Mesendoderm (in vitro differentiated cells): ENCODE results near the gene TSSK2.

Experiments used
- DNase-seq: peaks from one replicate; pipeline ENCODE4 v3.0.0; 2013
- H2AK5ac ChIP-seq: 2 replicates; pipeline ENCODE4 v1.6.1; 2013; ENCODE audit warnings: low read length, inconsistent platforms
- H2BK120ac ChIP-seq: 2 replicates; pipeline ENCODE4 v1.6.1; 2013; ENCODE audit warnings: low read depth, mild to moderate bottlenecking, low read length, moderate library complexity, mixed read lengths
- H2BK15ac ChIP-seq: replicated peaks from 2 replicates; pipeline ENCODE4 v1.6.1; 2013; ENCODE audit warnings: low read depth, mild to moderate bottlenecking, moderate library complexity
- H2BK5ac ChIP-seq: 2 replicates; pipeline ENCODE4 v1.6.1; 2013; ENCODE audit warnings: low read length, inconsistent platforms
- H3K18ac ChIP-seq: 2 replicates; pipeline ENCODE4 v1.6.1; 2013; ENCODE audit warnings: mild to moderate bottlenecking, low read length, mixed read lengths
- H3K23ac ChIP-seq: one replicate; pipeline ENCODE4 v1.6.1; 2013; ENCODE audit warnings: low read length
- H3K27ac ChIP-seq: 2 replicates; pipeline ENCODE4 v1.5.1; 2013; ENCODE audit warnings: low read depth, mild to moderate bottlenecking, inconsistent platforms, low read length, moderate library complexity
- H3K27me3 ChIP-seq: 2 replicates; pipeline ENCODE4 v1.6.1; 2013; ENCODE audit warnings: low read length, control low read depth, mild to moderate bottlenecking, inconsistent platforms; ENCODE audit not compliant: insufficient read depth, poor library complexity
- H3K36me3 ChIP-seq: 2 replicates; pipeline ENCODE4 v1.6.1; 2013; ENCODE audit warnings: low read length, inconsistent platforms; ENCODE audit not compliant: control insufficient read depth, insufficient read depth
- H3K4ac ChIP-seq: one replicate; pipeline ENCODE4 v1.6.1; 2013; ENCODE audit warnings: low read depth, mild to moderate bottlenecking, low read length, moderate library complexity
- H3K4me1 ChIP-seq: 2 replicates; pipeline ENCODE4 v1.6.1; 2013; ENCODE audit warnings: low read depth, low read length, inconsistent platforms; ENCODE audit not compliant: control insufficient read depth
- H3K4me2 ChIP-seq: 2 replicates; pipeline ENCODE4 v1.6.1; 2013; ENCODE audit warnings: low read length
- H3K4me3 ChIP-seq: 2 replicates; pipeline ENCODE4 v1.5.1; 2013; ENCODE audit warnings: mild to moderate bottlenecking, low read length
- H3K56ac ChIP-seq: one replicate; pipeline ENCODE4 v1.6.1; 2013; ENCODE audit warnings: low read length
- H3K79me1 ChIP-seq: 2 replicates; pipeline ENCODE4 v1.6.1; 2013; ENCODE audit warnings: low read length, inconsistent platforms
- H3K79me2 ChIP-seq: 2 replicates; pipeline ENCODE4 v1.6.1; 2013; ENCODE audit warnings: mild to moderate bottlenecking, low read length; ENCODE audit not compliant: control insufficient read depth, insufficient read depth
- H3K9ac ChIP-seq: 2 replicates; pipeline ENCODE4 v1.6.1; 2013; ENCODE audit warnings: low read length, inconsistent platforms
- H4K5ac ChIP-seq: one replicate; pipeline ENCODE4 v1.6.1; 2013; ENCODE audit warnings: low read length
- H4K8ac ChIP-seq: one replicate; pipeline ENCODE4 v1.6.1; 2013; ENCODE audit warnings: low read depth, mild to moderate bottlenecking, control low read depth, low read length, moderate library complexity
- WGBS: extraction: QIAGEN DNeasy Blood & Tissue Kit; methylation state at CpG from one replicate; pipeline ENCODE4 v1.1.7; 2013; ENCODE audit warnings: low lambda C conversion rate, missing lambda C conversion rate; ENCODE audit not compliant: insufficient coverage; ENCODE audit errors: extremely low coverage; 5-methylcytosine and 5-hydroxymethylcytosine counted together

TSSK2 gene

GRCh38 chr22:19108807-19109197 lies 22.3 kb upstream of the TSSK2 start:
- DNase-seq, result no peak
- Histone ChIP-seq H3K56ac (no peak overlapping the region), H3K36me3 (no peaks in the 10 kb centered on the region), H3K27ac (no peak overlapping the region), H4K8ac (no peak overlapping the region), H2BK120ac (no peak overlapping the region), H3K4me1 (peaks cover 6% of the 10 kb centered on the region), H2AK5ac (no peak overlapping the region), H3K79me2 (peaks cover 70% of the 10 kb centered on the region), H3K4me2 (no peak overlapping the region), H3K79me1 (peaks cover 46% of the 10 kb centered on the region), H3K18ac (no peak overlapping the region), H3K9ac (no peak overlapping the region), H3K23ac (no peak overlapping the region), H3K4ac (no peak overlapping the region), H3K27me3 (no peaks in the 10 kb centered on the region), H3K4me3 (no peak overlapping the region), H4K5ac (no peak overlapping the region), H2BK5ac (no peak overlapping the region), H2BK15ac (no peak overlapping the region)
- WGBS, result no CpG with 5 or more reads among the region's 3 CpGs

DNA sequence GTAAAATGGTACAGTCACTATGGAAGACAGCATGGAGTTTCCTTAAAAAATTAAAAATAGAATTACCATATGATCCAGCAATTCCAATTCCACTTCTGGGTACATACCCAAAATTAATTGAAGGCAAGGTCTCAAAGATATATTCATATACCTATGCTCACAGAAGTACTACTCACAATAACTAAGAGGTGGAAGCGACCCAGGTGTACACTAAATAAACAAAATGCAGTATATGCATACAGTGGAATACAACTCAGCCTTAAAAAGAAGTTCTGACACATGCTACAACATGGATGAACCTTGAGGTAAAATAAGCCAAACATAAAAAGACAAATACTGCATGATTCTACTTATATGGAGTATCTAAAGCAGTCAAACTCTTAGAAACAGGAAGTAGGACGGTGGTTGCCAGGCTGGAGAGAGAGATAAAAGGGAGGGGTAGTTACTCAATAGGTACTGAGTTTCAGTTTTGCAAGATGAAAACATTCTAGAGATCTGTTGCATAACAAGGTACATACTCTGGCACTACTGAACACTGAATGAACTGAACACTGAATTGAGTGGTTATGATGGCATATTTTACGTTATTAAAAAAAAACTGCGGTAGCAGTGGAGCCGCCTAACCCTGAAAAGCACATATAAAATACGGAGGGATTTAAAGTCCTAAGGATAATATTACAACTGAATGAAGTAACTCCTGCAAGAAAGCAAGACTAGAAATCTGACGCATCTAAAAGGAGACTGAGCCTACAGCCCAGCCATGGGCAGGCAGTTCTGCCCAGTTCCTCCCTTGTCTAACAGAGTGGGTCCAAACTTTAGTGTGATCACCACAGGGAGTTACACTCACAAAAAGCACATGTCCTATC lies 21.7 kb upstream of the TSSK2 start:
- no peaks in the 10 kb centered on the region for H3K27me3 ChIP-seq
- no peak overlapping the region for H3K4me2 ChIP-seq
- H2BK120ac ChIP-seq, result no peak overlapping the region
- H3K27ac ChIP-seq, result no peak overlapping the region
- H3K23ac ChIP-seq, result no peak overlapping the region
- no CpG with 5 or more reads among the region's 7 CpGs for WGBS
- H2BK5ac ChIP-seq, result no peak overlapping the region
- H2AK5ac ChIP-seq, result no peak overlapping the region
- H4K5ac ChIP-seq, result no peak overlapping the region
- no peak overlapping the region for H3K18ac ChIP-seq
- no peak overlapping the region for H3K56ac ChIP-seq
- no peaks in the 10 kb centered on the region for H3K36me3 ChIP-seq
- H2BK15ac ChIP-seq, result no peak overlapping the region
- H3K79me1 ChIP-seq, result peaks cover 43% of the 10 kb centered on the region
- H3K79me2 ChIP-seq, result peaks cover 68% of the 10 kb centered on the region
- DNase-seq, result no peak
- H4K8ac ChIP-seq, result no peak overlapping the region
- no peak overlapping the region for H3K4ac ChIP-seq
- peaks cover 6% of the 10 kb centered on the region for H3K4me1 ChIP-seq
- H3K9ac ChIP-seq, result no peak overlapping the region
- H3K4me3 ChIP-seq, result no peak overlapping the region

- Histone ChIP-seq H2AK5ac (no peak overlapping the region), H2BK5ac (no peak overlapping the region), H3K23ac (no peak overlapping the region), H3K79me1 (peaks cover 43% of the 10 kb centered on the region), H3K4me3 (no peak overlapping the region), H3K79me2 (peaks cover 69% of the 10 kb centered on the region), H3K4me1 (peaks cover 6% of the 10 kb centered on the region), H4K5ac (no peak overlapping the region), H4K8ac (no peak overlapping the region), H3K18ac (no peak overlapping the region), H3K9ac (no peak overlapping the region), H3K27me3 (no peaks in the 10 kb centered on the region), H3K36me3 (no peaks in the 10 kb centered on the region), H2BK15ac (no peak overlapping the region), H2BK120ac (no peak overlapping the region), H3K56ac (no peak overlapping the region), H3K4ac (no peak overlapping the region), H3K4me2 (no peak overlapping the region), H3K27ac (no peak overlapping the region)
- DNase-seq, result peak; percentile 29
- WGBS, result no CpG with 5 or more reads among the region's 4 CpGs
These were observed 21.0 kb upstream of the TSSK2 start for GRCh38 chr22:19110064-19110458.

DNA sequence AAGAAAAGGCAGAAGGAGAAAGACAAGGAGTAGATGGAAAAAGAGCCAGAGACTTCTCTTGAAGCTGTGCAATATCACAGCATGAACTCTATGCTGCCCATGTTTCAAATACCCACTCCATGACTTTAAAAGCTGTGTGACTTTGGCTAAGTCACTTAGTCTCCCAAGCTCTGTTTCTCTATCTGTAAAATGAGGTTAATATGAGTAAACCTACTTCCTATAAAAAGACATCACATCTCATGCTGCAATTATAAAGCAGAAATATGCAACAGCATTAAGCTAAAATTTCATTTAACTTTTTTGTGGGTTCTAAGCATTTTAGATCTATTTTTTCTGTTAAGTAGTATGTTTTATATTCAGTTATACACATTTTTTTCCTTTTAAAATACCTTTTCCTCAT lies 20.5 kb upstream of the TSSK2 start:
- Histone ChIP-seq H2AK5ac (no peak overlapping the region), H3K79me1 (peaks cover 46% of the 10 kb centered on the region), H4K5ac (no peak overlapping the region), H3K23ac (no peak overlapping the region), H2BK5ac (no peak overlapping the region), H4K8ac (no peak overlapping the region), H3K4me2 (no peak overlapping the region), H3K56ac (no peak overlapping the region), H3K18ac (no peak overlapping the region), H3K36me3 (no peaks in the 10 kb centered on the region), H2BK120ac (no peak overlapping the region), H2BK15ac (no peak overlapping the region), H3K4ac (no peak overlapping the region), H3K9ac (no peak overlapping the region), H3K27me3 (no peaks in the 10 kb centered on the region), H3K79me2 (peaks cover 71% of the 10 kb centered on the region), H3K4me3 (no peak overlapping the region), H3K4me1 (peaks cover 6% of the 10 kb centered on the region), H3K27ac (no peak overlapping the region)
- DNase-seq, result no peak

- no peaks in the 10 kb centered on the region for H3K27me3 ChIP-seq
- H2BK120ac ChIP-seq, result no peak overlapping the region
- H3K4me1 ChIP-seq, result peaks cover 6% of the 10 kb centered on the region
- no peak overlapping the region for H3K9ac ChIP-seq
- no peak overlapping the region for H3K4ac ChIP-seq
- H3K4me2 ChIP-seq, result no peak overlapping the region
- no peak overlapping the region for H3K18ac ChIP-seq
- no peak overlapping the region for H2BK15ac ChIP-seq
- no CpG with 5 or more reads among the region's 3 CpGs for WGBS
- peak; percentile 26 for DNase-seq
- peak overlapping the region; percentile 30 for H3K23ac ChIP-seq
- H3K79me2 ChIP-seq, result peaks cover 71% of the 10 kb centered on the region
- no peak overlapping the region for H2BK5ac ChIP-seq
- H3K27ac ChIP-seq, result no peak overlapping the region
- H3K4me3 ChIP-seq, result no peak overlapping the region
- peak overlapping the region; percentile 31 for H3K56ac ChIP-seq
- H3K79me1 ChIP-seq, result peaks cover 43% of the 10 kb centered on the region
- no peak overlapping the region for H2AK5ac ChIP-seq
- no peak overlapping the region for H4K8ac ChIP-seq
- no peaks in the 10 kb centered on the region for H3K36me3 ChIP-seq
- no peak overlapping the region for H4K5ac ChIP-seq
These were observed 20.0 kb upstream of the TSSK2 start for GRCh38 chr22:19111140-19111539.

DNA sequence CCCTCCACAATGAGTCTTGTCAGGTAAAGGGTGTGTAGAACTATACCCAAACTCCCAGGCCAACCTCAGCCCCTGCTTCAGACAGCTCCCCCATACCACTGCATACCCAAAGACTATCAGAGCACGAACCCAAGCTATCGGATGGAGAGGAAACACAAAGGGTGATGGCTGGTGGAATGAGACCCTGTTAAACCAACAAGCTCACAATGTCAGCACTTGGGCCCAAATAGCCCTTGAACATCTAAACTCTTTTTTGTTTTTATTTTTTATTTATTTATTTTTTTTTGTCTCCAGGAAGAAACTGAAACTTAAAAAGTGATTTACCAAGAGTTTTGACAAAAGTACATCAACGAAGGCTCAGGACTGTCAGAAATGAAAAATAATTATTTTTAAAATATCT lies 19.5 kb upstream of the TSSK2 start:
- DNase-seq, result no peak
- Histone ChIP-seq H2AK5ac (no peak overlapping the region), H3K4me1 (peaks cover 6% of the 10 kb centered on the region), H3K79me1 (peaks cover 41% of the 10 kb centered on the region), H3K36me3 (no peaks in the 10 kb centered on the region), H2BK15ac (no peak overlapping the region), H3K9ac (no peak overlapping the region), H2BK120ac (no peak overlapping the region), H3K56ac (peak overlapping the region; percentile 27), H3K4me2 (no peak overlapping the region), H3K27ac (no peak overlapping the region), H3K4me3 (no peak overlapping the region), H3K23ac (peak overlapping the region; percentile 30), H4K8ac (no peak overlapping the region), H3K4ac (no peak overlapping the region), H3K18ac (no peak overlapping the region), H4K5ac (no peak overlapping the region), H2BK5ac (no peak overlapping the region), H3K79me2 (peaks cover 71% of the 10 kb centered on the region), H3K27me3 (no peaks in the 10 kb centered on the region)
- WGBS, result no CpG with 5 or more reads among the region's 3 CpGs
